PC-9 (cell line): ENCODE measurements around the gene KIAA1958.

Experiments
- CTCF ChIP-seq: fragments of 200-600 bp; sonication (generic); conservative IDR thresholded peaks from 2 replicates; pipeline ENCODE4 v1.6.1; 2017; ENCODE audit warnings: mixed run types, antibody characterized with exemption, mild to moderate bottlenecking, moderate library complexity
- EZH2 ChIP-seq: fragments of 200-600 bp; sonication (generic); IDR thresholded peaks from 2 replicates; pipeline ENCODE4 v1.8.0; 2017; ENCODE audit warnings: antibody characterized with exemption, low read depth

- TF ChIP-seq CTCF = no peak
- TF ChIP-seq EZH2 = no peak
These were observed 21.8 kb downstream of the KIAA1958 start for GRCh38 chr9:112508377-112508776.
